ENCODE results near the gene MTUS2.

DNA sequence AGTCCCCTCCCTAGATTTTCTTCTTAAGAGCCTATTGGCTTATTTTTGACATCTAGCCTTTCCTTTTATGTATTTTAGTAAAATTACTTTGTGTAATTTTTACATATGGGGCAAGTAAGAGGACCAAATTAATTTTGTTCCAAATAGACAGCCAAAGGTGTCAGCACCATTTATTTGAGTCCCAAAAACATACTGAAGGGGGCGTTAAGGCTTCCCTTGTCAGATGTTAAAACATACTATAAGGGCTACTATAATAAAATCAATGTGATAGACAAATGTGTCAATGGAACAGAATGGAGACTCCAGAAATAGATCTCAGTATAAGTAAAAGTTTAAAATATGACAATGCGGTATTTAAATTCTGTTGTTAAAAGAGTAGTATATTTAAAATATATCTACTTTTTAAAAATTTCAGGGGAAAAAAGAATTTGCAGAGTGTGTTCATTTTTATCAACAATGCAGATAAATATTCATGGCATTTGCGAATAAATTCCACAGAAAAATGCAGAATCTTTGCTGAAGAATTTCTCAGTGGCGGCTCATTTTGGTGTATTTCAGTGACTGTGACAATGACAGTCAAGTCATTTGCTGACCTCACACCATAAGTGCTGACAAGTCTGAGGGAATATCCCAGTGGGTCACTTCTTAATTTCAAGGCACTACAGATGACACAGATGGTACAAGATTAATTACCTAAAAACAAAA is 133.7 kb downstream of the MTUS2 start:
- TF ChIP-seq EZH2 (IDR thresholded peaks at IDR 0.05; ENCODE audit: borderline replicate concordance, low read depth, low read length, poor library complexity, severe bottlenecking) (no peak), CTCF (conservative IDR thresholded peaks at IDR 0.05; ENCODE audit: low read depth, low read length) (peak; percentile 49)
